Stimulated activated CD8-positive, alpha-beta memory T cell treated with anti-CD3 and anti-CD28 coated beads, Interleukin-2, amount 100 ng/mL, for 48 hours (primary cell): Measurements from ENCODE around the gene CCDC177.

Experiments
- DNase-seq, 2 donors: peaks; one replicate each; pipeline ENCODE4 v3.0.0-alpha.2; 2020; ENCODE audit warnings: low read depth in 2 of 2

CCDC177 gene

DNA sequence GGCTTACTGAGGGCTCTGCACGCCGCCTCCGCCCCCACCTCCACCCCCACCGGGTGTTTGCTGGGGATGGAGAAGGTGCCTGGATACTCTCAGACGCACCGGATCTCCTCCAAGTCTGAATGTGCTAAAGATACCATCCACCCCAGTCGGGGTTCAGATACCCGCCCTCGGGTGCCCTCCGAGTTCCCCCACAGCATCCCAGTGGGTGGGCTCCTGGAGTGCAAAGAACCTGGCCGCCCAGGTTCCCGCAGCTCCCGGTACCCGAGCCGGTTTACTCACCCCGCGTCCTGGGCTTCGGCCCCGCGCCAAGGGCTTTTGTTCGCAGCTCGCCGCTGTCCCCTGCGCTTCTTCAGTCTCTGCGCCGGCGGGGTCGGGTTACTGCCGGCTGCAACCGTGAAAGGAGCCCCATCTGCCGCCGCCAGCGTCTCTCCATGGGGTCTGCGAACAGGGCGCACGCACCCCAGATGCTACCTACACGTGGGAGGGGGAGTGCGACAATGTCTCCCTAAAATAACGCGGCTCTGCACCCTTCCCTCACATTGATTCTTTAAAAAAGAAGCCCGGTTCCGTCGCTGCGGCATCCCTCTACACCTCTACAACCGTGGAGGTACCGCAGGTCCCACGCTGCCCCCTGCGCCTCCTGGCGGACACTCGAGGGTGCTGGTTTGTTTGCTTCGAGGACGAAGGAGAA lies at the start of gene CCDC177:
TSS of gene CCDC177 (minus strand) at position 609 of the 691 bp plus-strand sequence. CDS start 1,249 bp downstream, outside the sequence.
- peak; percentile 54 to 73 for DNase-seq

DNA sequence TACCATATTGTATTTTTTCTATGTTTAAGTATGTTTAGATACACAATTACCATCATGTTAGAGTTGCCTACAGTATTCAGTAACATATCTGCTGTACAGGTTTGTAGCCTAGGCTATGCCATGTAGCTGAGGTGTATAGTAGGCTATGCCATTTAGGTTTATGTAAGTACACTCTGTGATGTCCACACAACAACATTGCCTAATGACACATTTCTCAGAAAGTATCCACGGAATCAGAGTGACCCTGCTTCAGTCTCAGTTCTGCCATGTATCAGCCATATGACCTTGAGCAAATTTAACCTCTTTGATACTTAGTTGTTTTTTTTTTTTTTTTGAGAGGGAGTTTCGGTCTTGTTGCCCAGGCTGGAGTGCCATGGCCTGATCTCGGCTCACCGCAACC lies 49.5 kb upstream of the CCDC177 start:
- no peak for DNase-seq

DNA sequence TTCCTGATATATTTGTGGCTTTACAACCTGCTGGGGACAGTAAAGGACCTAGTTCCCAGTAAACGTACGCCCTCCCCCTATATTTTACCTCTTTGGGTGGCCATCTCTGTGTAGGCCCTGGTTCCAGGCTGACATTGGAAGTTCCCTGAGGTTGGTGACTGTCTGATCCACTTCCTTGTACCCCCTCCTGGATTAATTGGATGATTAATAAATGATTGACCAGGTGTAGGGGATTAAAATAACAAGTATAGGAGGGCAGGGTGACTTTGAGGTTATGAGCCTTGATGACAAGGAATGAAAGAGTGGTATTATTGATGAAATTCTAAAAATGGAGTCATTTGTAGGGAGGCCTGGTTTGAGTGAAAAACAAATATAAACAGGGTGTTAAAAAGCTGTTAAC lies 46.3 kb upstream of the CCDC177 start:
- no peak for DNase-seq

DNA sequence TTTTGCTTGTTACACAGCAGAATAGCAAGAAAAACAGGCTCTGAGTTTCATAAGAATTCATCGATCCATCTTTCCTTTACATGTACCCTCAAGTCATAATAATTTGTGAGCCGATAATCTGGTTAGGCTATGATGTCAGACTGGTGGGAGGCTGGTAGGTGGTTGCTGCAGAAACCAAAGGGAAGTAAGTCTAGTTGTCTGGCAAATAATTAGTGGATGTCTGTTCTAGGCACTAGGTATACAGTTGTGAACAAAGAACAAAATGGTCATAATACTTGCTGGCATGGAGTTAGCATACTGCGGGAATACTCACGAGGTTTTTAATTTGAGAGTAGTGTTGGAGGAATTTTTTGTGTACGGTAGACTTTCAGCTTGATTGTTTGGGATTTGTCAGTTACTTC lies 45.5 kb upstream of the CCDC177 start:
- DNase-seq: no peak

DNA sequence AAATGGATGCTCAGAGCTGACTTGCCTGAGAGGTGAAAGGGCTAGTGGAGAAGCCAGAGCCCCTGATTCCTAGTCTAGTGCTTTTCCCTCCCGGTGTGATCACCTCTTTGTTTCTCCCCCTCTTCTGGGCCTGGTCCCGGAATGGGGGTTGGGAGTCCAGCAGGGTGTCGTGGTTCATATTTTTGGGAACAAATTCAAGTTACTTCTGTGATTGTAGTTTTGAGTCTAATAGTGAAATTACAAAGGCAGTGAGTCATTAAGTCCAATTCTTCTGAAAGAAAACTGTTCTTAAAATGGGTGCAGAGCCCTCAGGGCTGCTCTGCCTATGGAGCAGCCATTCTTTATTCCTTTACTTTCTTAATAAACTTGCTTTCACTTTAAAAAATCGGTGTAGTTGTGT lies 44.3 kb upstream of the CCDC177 start:
- DNase-seq: no peak

DNA sequence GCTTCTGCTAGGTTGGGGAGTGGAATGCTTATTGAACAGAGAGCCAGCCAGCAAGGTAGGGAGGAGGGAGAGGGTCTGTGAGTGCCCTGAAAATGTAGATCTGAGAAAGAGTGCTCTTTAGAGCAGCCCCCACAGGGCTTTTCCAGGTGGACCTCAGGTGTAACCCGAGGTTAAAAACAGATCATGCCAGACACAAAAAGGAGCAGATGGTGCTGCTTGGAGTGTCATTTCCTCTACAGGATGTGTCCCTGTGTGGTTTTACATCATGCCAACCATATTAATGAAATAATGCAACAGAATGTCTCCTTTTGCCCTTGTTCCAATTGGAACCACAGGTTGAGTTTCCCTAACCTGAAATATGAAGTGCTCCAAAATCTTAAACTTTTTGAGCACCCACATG lies 43.1 kb upstream of the CCDC177 start:
- no peak for DNase-seq

DNA sequence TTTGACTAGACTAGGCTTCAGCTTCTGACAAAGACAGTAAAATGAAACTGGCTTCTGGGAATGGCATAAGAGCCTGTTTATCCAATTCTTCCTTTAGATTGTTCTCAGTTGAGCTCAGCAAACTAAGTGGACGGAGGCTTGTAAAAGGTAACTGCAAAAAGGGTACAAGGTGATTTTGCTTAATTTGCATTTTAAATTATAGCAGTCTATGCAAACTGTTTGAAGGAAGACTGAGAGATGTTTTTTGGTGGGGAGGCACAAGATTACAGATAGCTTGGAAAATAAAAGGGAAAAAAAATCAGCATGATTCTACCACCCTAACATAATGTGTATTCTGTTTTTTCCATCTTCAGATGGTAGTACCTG lies 41.7 kb upstream of the CCDC177 start:
- DNase-seq: no peak

DNA sequence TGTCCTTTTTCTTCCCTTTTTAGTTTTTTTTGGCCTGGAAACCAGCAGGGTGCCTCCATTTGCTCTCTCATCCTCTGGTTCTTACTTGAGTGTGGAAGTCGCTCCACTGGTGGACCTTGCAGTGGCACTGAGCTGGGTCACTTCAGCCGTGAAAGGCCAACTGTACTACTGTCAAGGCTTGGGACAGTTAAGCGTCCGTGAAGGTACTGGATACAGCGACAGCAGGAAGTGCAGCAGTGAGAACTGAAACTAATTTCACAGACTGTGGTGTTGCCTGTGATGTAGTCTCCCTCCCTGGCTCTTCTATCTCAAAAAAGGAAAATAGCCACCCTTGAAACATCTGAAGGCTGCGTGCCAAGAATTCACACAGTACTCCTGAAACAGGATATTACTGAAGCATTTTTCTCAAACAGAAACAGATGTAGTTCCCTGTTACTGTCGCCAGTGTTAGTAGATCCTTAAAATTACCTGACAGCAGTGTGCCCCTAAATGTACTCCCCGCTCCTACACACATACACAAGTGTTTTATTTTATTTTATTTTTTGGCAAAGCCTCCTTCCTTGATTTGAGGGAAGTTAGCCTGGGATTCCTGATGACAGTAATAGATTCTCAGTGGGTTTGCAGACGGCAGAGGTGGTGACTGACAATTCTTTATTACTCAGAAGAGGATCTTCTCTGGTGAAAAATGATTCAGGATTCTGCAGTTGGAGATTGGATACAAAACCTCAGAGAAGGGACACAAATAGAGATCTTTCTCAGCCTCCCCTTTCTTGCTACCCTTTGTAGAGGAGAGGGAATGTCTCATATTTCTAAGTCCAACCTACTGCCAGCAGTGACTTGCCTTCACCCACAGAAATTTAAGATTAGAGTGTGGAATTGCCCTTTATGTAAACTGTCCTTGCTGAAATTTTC lies 41.1 kb upstream of the CCDC177 start:
- DNase-seq: no peak

DNA sequence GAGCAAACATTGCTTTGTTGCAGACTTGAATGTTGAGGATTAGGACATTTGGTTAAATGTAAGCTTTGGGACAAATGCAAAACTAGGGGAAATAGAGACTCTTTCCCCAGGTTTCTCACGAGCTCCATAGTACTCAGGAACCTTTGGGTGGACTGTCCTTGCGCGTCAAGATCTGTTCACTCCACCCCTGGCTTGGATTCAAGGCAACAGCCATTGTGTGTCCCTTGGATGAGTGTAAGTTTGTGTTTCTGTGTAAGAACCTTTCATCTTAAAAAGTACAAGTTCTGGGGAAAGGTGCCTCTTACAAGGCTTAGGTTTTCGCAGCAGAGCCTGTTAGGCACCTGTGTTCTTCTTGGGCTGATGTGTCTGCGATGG lies 40.4 kb upstream of the CCDC177 start:
- no peak for DNase-seq

DNA sequence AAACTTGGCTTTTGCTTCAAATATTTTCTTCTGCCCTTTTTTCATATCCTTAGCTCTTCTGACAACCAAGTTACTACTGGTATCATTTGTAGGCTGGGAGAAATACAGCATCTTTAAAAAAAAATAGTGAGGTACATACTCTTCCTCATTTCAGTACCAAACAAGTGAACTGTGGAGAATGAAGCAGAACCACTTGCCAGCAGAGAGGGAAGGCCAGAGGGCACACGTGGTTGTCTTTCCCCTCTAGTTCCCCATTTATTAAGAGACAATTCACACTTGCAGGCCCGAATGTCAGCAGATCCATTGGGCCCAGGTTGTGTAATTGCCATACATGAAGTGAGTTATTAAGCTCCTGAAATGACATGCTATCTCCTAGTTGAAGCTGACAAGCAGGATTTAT lies 39.9 kb upstream of the CCDC177 start:
- no peak for DNase-seq

DNA sequence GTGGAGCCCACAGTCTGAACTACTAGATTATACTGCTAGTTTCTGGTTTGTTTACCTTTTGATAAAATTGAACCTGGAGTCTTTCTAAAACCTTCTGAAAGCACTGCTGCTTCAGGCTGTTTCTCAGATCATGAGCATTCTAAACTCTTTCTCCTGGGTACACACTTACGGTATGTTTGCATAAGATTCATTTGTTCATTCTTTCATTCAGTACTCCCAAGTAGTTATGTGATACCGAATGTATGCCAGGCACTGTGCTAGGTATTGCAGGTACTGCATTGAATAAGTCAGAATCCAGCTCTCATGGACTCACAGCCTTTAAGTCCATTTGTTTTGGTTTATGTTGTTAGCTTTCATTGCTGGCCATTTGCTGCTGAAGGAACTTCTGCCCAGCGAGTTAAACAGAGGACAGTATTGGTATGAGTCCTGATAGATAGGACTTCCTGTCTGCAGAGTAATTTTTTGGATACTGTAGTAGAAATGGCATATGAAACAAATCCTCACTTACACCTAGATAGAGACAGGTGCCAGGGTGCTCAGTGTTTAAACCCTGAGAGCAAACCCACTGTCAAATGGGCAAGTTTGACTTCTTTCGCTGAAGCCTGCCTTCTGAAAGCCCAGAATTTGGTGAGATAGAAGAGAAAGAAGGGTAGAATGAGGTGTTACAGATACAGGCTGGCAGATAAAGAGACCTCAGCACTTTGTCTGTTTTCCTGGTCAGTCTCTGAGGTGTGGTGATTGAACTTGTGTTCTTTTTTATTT lies 38.8 kb upstream of the CCDC177 start:
- DNase-seq: no peak

DNA sequence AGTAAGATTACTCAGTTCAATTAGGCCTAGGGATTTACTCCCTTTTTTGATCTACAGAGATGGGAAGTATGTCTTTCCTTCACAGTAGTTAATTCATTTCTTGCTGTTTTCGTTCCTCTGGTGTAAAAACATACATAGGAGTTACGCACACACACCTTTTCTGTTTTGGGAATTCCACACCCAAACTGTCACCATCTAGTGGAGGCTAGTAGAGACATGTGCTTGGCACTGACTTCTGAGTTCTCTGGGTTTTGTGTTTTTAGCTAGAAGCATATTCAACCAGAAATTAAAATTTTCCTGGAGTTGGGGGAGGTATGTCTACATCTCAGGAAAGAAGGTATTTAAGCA lies 38.1 kb upstream of the CCDC177 start:
- no peak for DNase-seq

DNA sequence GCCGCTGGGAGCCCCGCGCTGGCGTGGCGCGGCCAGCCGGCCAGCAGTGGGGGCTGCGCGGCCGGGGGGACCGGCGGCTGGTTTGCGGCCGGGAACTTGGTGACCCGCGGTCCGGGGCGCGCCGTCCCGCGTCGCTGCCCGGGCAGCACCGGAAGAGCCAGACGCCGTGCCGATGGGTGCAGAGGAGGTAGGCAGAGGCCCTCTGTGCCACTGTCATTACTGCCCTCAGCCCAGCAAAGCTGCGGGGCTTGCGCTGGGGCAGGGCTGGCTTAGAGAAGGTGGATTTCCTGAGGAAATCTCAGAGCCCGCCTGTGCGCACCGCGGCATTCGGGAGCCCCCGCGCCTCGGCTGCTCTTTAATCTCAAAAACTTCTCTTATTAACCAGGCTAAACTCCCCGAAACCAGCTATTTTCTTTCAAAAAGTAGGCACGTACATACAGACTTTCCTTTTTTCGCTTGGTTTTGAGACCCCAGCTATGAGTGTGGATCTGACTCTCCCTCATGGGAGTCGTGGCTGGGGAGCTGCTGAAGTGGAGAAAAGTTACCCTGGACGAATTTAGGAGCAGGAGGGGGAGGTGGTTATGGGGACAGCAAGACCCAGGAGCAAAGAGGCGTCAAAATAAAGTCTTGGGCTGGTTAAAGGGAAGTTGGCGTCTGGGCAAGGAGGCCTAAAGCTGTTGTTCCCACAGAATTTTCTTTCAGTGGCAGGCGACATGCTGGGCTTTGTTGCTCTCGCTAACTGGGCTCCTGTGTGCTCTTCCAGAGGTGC lies 37.5 kb upstream of the CCDC177 start:
- peak in 1 of 2 donors; percentile 19 for DNase-seq

DNA sequence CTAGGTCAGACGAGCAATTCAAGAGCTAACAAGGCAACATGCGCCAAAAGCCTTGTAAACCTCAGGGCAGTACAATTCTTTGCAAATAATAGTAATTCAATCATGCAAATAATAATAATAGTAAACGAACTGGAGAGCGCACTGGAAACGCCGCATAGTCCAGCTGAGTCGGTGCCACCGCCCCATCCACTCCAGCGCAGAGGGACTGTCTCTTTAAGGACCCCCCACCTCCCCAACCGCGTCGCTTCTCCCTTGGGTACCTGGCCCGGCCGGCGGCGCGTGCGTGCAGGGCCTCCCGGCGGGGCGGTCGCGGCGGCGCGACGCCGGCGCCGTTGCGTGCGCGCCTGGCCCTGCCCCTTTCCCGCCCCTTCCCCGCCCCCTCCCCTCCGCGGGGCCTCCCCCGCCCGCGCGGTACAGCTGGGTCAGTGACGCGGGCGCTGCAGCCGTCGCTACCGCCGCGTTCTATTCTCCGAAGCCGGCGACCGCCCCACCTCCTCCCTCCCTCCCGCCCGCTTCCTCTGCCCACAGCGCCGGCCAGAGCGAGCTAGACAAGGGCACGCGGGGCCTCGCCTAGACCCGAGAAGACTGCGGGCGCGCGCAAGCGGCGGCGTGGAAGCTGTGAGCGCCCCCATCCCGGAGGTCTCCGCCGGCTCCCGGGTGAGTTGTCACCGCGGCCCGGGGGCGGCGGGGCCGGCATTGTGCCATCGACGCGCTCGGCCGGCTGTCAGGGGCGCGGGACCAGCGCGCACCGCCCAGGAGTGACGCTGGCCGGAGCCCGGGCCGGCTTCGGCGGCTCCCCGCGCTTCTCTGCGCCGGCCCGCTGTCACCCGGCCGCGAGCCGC lies 36.7 kb upstream of the CCDC177 start, which contains the start of gene SUSD6:
TSS of gene SUSD6 (plus strand) at position 425 of the 842 bp plus-strand sequence. CDS start 46,997 bp downstream, outside the sequence.
- DNase-seq: peak; percentile 82 to 88

DNA sequence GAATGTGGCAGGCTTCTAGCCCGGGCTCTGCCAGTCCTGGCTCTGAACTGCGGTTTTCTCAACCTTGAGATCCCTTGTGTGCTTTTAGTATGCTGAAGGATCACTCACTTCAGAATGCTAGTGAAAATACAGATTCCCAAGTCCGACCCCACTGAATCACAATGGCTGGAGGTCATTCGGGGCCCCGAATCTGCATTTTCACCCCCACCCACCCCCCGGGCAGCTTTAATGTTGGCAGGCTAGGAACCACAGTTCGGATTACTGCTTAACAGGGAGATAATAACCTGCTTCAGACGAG lies 36.2 kb upstream of the CCDC177 start:
- no peak for DNase-seq

DNA sequence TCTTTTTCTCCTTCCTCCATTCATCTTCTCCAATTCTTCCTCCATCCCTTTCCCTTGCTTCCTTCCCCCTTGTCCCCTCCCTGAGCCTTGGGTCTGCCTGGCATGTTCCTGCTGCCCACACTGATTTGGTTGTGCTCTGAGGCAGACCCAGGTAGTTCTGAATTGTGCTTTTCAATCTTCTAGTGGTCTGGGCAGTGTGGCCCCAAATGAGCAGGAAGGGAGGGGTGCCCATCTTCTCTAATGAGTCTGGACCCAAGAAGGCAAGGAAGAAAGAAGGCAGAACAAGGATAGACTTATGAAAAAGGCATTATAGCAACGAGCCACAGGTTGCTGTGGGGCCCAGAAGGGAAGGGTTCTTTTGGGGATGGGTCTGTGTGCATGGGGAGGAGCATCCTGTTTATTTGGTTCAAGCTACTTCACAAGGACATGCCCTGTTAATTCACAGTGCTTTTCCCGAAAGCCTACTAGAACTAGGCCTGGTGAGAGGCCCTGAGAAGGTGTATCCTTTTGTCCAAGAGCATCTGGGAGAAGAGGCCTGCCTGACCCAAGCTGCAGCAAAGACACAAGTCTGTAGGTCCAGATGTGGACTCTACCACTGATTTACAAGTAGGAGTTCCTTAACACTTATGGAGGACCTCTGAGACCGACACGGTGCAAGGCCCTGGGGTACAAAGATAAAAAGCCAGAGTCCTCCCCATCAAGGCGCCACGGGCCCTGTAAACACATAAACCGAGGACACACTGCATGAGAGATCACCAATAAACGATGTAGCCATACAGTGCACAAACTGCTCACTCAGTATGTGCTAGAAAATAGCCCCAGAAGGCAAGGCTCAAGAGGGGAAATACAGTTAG lies 35.6 kb upstream of the CCDC177 start:
- no peak for DNase-seq

DNA sequence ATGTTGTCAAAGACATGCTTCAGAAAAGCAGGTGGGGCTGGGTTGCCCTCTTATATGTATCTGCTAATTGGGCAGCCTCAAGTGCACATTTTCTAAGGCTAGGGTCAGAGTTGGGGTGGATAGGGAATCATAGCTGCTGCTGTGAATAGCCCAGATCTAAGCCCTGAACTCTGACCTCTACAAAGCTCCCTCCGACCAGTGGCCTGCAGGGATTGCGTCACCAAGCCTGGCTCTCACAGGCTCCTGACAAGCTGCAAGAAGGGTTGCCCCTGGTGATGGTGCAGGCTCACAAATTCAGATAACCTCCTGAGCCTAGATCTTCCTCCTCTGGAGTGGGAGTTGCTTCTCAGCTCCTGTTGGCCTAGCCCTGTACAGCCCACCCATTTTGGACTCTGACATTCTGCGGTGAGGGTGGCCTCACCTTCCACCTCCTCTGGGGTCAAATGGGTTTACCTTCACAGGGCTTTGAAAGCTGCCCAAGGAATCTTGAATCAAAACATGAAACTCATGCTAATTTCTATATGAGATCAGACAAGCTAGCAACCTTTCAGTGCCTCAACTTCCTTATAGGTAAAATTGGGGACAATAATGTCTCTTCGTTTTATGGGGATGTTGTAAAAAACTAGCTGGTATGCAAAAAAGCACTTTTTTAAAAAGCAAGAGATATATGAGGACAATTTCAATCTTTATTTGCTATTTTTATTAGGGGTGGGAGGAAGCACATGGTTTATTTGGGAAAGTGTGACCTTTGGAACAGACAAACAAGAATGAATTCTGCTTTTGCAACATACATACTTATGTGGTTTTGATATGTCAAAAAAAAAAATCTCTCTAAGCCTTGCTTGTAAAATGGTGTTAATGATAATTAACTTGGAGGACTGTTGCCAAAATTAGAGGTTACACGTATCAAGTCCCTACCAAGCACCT lies 31.9 kb upstream of the CCDC177 start:
- no peak for DNase-seq

DNA sequence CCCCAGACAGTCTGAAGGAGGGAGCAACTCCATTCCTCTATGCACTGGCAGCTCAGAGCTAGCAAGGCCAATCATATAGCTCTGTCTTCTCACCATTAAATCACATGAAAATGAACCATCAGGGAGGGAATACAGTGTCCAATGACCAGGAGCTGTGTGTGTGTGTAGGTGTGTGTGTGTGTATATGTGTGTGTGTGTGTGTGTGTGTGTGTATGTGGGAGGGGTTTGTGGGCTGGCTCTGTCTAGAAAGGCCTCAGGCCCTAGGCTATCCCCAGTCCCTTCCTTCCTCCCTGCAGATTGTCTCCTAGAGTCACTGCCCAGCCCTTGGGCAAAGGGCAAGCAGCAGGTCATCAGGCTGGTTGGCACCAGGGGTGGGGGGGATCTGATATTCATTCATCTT lies 31.1 kb upstream of the CCDC177 start:
- DNase-seq: no peak
